NOMO-1 (cell line): ENCODE data around the gene CASS4.
"Not testable (repeated sequence)": the region's sequence is repeated elsewhere in the genome, so short reads cannot be mapped to it uniquely, and the experiment has no call there.

Experiments
- DNase-seq, 2 experiments: peaks; one replicate each; lab custom pipeline; 2025; ENCODE audit not compliant: unreplicated experiment in 2 of 2; lab: John Stamatoyannopoulos, UW

CASS4 gene, protein sequence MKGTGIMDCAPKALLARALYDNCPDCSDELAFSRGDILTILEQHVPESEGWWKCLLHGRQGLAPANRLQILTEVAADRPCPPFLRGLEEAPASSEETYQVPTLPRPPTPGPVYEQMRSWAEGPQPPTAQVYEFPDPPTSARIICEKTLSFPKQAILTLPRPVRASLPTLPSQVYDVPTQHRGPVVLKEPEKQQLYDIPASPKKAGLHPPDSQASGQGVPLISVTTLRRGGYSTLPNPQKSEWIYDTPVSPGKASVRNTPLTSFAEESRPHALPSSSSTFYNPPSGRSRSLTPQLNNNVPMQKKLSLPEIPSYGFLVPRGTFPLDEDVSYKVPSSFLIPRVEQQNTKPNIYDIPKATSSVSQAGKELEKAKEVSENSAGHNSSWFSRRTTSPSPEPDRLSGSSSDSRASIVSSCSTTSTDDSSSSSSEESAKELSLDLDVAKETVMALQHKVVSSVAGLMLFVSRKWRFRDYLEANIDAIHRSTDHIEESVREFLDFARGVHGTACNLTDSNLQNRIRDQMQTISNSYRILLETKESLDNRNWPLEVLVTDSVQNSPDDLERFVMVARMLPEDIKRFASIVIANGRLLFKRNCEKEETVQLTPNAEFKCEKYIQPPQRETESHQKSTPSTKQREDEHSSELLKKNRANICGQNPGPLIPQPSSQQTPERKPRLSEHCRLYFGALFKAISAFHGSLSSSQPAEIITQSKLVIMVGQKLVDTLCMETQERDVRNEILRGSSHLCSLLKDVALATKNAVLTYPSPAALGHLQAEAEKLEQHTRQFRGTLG

DNA sequence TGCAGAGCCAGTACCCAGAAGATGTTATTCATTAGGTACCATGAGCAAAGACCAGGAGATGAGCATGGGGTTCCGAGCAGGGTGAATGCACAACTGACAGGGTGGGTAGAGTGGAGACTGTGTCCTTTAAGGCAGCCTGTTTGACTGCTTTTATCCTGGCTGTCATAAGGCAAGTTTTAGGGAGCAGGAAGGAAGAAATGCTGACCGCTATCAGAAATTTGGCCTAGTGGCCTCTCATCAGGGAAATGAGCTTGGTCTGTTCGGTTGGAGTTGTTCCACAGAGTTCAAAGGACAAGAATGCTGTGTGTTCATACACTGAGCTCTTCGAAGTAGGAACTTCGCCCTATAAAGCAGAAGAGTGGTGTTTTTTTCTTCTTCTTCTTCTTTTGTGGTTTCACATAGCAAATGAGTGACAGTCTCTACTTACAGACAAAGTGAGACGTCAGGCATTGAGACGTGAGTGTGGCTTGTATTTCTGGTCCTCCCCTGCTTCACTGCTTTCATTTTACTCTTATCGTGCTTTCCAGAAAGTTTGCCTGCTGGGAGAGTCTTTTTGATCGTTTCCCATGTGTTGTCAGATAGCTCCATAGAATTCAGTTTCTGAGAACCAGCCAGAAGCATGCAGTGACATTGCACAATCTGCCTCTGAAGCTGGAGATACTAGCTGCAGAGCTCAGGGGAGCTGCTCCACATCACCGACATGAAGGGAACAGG lies at the start of gene CASS4:
Gene CASS4, plus strand, starts transcription at position 502 of the 714 bp plus-strand sequence. Its CDS starts 199 bp downstream, at position 701.
- peak; percentile 63 to 91 for DNase-seq

DNA sequence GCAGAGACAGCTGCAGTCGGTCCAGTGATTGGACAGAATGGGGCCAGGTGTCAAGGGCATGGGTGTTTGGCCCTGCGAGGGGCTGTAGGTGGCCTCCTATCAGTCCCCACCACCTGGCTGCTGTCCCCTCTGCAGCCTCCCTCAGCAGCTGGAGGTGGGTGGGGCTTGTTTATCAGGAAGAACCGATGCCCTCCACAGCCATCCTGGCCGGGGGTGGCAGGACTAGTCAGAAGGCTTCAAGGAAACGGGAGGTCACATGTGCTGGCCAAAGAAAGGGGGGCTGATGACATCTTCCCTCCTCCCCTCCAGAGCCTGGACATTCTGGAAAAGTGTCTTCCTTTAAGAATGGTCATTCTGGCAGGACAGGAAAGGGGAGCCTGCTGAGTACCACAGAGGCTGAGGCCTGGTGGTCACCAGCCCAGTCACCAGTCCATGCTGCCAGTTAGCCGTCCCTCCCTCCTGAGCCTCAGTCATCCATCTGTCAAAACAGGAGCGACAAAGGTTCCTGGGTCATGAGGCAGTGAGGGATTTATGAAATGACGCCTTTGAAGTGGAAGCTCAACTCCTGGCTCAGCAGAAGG lies 49.1 kb upstream of the CASS4 start:
- DNase-seq, result no peak

DNA sequence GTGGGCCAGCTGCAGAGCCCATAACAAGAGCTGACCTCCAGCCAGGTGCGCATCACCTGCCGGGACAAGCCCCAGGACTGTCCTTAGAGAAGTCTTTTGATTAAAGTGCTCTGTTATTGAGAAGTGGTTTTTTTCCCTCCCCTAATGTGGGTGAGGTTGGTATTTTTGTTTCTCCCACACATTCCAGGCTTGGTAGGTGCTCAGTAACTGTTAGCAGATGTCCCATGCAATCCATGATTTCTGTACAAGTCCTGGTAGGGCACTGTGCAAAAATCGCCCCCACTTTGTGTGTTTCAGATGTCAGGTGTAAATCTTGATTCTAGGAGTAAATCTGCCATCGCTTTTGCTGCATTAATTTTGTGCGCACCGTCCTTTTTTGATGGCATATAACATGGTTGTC lies 48.6 kb upstream of the CASS4 start:
- no peak for DNase-seq

DNA sequence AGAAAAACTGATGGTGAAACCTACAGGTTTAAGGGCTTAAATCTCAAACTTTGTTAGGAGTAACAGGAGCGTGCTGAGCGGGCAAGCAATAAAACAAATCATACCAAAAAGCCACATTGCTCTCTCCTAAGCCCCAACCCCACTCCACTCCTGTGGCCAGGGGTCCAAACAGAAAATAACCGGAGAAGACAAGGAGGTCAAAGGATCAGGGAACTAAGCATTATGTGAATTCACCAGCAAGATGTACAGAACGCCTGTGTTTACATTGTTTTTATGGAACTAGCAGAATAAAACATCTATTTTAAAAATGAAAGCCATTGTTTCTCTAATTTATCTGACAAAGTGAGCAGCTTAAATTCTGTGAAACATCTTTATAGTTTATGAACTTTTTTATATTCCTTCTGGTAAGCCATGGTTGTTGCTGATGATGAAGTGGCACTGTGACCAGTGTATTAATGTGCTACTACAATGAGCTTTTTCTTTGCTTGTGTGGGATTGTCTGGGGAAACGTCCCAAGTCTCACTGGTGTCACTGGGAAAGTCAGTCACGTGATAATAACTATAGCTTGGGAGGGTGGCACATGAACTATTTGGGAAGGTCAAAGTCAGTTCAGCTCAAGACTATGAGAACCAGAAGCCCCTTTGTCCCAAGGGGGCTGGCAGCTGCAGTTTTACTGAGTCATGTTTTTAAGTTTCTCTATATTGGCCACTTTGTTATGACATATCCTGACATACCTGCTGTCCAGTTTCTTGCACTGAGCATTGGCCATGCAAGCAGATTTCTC lies 43.5 kb upstream of the CASS4 start:
- DNase-seq, result no peak

DNA sequence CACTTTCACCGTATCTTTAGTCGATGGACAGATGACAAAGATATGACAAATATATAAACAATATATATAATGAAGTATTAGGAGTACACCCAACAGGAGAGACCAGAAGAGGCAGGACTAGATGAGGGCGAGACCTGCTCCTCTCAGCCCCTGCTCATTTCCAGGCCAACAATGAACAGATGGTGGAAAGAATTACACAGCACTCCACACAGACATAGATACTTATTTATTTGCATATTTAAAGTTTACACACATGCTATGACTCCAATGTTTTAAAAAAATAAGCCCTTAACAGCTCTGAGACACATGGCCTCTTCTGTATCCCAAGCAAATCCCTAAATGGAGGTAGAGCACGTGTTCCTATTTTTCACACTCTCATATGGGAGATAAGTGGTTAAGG lies 42.9 kb upstream of the CASS4 start:
- no peak for DNase-seq

DNA sequence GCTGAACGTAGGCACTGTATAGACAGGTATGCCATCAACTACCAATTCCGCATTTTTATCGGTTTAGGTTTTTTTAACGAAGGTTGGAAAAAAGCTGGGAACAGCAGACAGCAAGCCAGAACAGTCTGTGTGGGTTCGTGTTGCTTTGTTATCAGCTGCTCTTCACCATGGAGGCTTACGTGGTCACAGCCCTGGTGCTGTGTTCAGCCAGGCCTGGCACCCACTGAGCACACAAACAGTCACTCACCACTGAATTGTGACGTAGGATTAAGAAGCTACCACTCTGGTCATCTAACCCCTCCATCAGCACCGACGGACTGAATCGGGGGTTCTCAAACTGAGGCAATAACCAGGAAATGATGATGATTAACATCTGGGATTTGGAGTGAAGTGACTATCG lies 40.1 kb upstream of the CASS4 start:
- DNase-seq, result no peak

DNA sequence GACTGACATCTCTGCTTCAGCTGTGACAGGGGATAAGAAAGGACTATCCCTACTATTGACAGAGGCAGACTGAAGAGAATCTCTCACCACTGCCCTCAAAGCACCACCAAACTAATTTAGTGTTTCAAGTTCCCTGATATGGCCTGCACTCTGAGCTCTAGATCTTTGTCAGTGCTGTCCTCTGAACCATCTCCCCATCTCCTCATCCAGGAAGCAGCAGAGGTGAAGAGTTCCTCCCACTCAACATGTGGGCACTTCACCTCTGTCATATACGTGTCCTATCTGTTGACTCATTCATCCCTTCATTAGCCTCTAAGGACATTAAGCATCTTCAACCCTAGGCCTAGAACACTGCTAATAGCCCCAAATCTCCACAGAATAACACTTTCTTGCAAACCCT lies 39.2 kb upstream of the CASS4 start:
- no peak for DNase-seq

DNA sequence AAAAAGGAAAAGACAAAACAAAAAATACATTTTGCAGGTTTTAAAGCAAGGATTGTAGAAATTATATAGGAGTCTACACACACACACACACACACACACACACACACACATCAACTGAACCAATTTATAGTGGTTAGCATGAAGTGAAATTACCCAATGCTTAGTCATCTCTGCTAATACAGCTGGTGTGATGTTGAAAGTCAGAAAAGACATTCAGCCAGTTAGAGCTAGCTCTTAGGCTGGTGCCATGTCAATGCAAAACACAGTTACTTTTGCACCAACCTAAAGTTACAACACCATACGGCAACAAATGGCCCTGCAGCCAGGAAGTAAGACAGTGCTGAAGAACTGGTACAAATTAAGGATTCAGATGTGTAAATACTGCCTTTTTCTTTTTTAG lies 38.1 kb upstream of the CASS4 start:
- peak; percentile 86 to 98 for DNase-seq

DNA sequence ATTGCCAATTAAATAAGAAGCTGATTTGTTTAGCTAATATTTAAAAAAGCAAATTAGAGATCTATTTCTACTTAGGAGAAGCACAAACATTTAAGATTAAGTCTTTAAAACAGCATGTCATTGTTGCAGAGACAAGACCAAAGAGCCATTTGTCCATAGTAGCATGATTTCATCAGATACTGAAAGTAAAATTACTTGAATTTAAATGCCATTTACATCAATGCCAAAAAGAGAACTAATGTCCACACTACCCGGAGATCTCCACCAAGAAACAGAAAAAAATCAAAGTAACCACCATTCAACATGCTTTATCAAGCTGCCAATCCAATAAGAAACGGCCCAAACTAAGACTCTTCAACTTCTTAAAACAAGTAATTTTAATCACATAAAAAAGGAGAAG lies 35.7 kb upstream of the CASS4 start:
- peak in 1 of 2 experiments; percentile 26 for DNase-seq

DNA sequence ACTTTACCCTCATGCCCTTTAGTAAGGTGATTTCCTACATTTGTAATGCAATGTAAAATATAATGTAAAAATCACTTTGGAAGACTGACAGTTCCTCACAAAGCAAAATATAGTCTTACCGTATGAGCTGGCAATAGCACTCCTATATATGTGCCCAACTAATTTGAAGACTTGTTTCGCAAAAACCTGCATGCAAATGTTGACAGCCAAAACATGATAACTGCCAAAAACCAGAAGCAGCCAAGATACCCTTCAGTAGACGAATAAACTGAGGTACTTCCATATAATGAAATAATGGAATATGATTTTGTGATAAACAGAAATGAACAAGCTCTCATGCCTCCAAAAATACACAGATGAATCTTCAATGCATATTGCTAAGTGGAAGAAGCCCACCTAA lies 33.7 kb upstream of the CASS4 start:
- DNase-seq, result no peak

DNA sequence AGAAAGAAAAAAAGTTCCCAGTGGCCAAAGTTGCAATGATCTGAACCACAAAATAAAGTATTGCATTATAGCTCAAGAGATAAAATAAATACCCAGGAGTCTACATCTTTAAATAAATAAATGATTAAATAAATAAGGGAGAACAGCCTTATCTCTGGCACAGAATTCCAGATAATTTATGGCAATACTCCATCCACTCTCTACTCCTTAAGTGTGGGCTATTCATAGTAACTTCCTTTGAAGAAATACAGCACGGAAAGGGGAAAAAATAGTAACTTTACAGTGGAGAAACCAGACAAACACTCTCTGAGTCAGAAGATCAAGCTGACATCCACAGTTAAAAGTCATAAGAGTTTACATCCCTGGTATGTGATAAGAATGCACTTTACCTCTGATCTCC lies 31.7 kb upstream of the CASS4 start:
- no peak for DNase-seq

DNA sequence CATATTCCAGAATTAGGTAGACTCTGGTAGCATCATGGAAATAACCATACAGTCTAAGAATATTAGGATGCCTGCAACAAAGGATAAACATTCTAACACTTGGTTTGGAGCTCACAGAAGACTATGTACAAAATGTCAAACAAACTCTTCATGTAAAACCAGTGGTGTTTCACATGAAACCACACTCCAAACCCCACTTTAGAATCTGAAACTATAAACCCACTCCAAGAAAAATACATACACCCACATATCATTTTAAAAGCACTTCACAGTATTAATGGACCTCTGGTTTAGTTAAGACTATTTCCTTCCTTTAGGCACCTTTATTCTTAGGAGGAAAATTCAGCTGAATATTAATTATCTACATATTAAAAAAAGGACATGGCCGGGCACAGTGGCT lies 30.6 kb upstream of the CASS4 start:
- no peak for DNase-seq

DNA sequence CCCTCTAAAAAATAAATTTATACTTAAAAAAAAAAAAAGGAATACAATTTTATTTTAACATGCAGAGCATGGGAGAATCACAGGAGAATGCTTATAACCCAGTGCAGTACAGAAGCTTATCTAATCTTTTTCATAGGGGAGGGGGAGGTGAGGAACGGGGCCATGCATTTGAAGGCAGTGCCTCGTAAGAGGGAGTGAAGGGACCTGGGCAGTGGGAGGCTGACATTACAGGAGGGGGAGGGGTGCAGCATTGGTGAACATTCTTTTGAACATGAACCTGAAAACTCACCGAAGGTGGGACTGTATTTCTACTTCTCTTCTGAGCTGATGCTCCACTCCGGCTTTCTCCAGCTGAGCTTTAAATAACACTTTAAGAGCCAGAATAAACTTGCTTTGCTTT lies 29.4 kb upstream of the CASS4 start:
- no peak for DNase-seq

DNA sequence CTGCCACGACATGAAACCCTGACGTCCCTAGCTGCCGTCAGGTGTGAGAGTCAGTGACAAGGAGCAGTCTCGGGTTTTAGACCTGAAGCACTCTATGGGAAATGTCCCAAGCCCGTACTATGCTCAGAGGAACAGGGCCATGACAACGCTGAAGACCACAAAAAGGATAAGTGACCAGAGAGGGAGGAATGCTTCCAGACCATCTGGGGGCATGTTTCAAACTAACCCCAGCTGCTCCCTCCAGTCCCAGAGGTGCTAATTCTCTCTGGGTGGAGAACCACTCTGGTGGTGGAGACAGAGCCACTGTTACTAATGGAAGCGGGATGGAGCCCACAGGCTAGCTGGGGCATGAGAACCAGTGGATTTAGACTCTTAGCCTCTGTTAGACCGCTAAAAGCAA lies 28.7 kb upstream of the CASS4 start:
- no peak for DNase-seq

DNA sequence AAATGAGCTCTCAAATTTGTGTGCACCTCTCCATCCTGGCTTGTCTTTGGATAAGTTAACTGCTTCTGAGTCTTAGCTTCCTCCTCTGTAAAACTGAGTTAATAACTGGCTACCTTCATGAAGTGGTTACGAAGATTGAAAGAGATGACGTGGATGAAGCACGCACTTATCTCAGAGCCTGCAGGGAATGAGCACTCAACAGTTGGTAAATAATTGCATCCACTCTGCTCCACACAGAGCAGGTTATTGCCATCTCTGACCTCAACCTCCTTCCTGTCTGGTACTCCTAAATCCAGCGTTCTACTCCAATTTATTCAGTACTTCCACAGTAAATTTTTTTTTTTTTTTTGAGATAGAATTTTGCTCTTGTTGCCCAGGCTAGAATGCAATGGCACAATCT lies 26.9 kb upstream of the CASS4 start:
- DNase-seq, result no peak

DNA sequence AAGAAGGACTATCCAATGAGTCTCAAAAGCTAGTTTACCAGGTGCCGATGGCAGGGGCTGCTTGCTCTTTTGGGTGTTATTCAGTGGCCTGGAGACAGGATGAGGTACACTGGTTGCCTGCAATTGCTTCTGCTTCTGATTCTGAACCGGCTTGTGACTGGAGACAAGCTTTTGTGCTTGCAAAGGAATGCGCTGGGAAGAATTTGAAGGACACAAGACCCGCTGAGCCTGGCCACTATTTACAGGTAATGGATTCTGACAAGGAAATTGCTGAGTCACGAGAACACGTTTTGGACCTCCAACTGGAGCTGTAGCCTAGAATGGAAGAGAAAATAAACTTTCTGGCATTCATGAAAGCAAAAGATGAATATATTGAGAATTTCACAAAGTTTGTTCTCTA lies 25.8 kb upstream of the CASS4 start:
- DNase-seq, result no peak

DNA sequence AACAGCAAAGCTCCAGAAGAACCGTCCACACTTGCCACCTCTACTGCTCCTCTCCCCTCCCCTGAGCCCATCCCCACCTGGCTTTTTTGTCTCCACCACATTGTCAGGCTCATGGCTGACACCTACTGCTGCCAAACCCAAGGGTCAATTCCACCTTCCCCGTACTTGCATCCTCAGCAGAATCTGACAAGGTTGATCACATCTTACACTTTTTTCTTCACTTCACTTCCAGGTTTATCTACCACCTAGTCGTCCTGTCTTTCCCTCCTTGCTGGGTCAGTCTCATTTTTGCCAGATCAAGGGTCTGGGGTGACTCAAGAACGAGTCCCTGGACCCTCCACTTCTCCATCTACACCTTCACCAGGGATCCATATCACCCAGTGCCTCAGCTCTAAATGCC lies 23.2 kb upstream of the CASS4 start:
- DNase-seq, result no peak

DNA sequence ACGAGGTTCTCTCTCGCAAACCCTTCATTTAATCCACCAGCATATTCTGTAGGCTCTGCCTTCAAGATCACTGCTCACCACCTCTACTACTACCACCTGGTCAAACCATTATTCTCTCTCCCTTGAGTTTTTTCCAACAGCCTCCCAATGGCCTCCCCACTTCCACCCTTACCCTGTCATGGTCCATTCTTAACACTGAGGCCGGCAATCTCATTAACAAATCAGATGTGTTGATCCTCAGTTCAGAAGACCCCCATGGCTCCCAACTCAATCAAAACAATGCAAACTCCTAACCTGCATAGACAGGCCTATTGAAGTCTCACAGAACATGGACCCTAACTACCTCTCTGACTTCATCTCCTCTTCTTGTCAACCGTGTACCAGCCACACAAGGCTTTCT lies 22.3 kb upstream of the CASS4 start:
- DNase-seq, result no peak

DNA sequence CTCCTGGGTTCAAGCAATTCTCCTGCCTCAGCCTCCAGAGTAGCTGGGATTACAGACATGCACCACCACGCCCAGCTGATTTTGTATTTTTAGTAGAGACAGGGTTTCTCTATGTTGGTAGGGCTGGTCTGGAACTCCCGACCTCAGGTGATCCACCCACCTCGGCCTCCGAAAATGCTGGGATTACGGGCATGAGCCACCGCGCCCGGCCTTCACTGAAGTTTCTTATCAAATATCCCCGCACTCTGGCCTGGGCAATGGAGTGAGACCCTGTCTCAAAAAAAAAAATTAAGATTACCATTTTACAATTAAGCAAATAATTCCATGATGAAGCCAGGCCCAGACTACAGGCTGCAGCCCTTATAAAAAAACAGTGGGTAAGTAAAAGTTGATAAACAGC lies 21.7 kb upstream of the CASS4 start:
- not testable (repeated sequence) for DNase-seq

DNA sequence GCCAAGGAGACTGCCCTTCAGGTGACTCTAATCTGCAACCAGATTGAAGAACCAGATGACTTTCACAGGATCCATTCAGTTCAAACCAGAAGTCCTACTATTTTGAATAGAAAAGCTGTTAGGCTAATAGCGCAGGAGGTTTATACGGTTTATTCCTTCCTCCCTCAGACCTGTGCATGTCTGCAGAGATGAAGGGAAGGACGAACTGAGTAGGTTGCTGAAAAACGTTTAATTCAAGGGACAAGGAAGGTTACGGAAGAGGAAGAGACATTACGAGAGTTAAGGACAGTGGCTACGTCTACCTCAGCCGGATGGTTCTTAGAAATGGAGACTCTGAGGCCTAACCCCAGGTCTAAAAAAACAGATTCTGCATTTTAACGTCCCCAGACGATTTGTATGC lies 21.0 kb upstream of the CASS4 start:
- peak; percentile 11 to 48 for DNase-seq
